ENCODE measurements around the gene HPS4.
"Not testable (repeated sequence)": the region's sequence is repeated elsewhere in the genome, so short reads cannot be mapped to it uniquely, and the experiment has no call there.

HPS4 gene

GRCh38 chr22:26439559-26439958, 44.0 kb downstream of the HPS4 start:
- no peaks in the 10 kb centered on the region for H3K79me2 ChIP-seq (ENCODE audit: insufficient read depth, low read length)
- no peak overlapping the region for H2AFZ ChIP-seq (ENCODE audit: low read depth, low read length)
- H3K36me3 ChIP-seq (ENCODE audit: insufficient read depth, low read length): 0 out of 2 replicates have a peak, but pooled peaks cover 2% of the 10 kb centered on the region
- H3K4me2 ChIP-seq (ENCODE audit: insufficient read depth, low read length): no peak overlapping the region
- no peak overlapping the region for H3K9ac ChIP-seq (ENCODE audit: low read depth, low read length)
- DNase-seq (no peak), ATAC-seq (ENCODE audit: insufficient read depth, low read depth) (no peak)
- no peaks in the 10 kb centered on the region for H3K27me3 ChIP-seq (ENCODE audit: insufficient read depth, low read length, poor library complexity)
- TF ChIP-seq CTCF (IDR thresholded peaks at IDR 0.05; ENCODE audit: borderline replicate concordance, extremely low read depth, low read length, poor library complexity, severe bottlenecking) (no peak), EZH2 (IDR thresholded peaks at IDR 0.05; ENCODE audit: borderline replicate concordance, low read depth, low read length, severe bottlenecking) (no peak)
- no peaks in the 10 kb centered on the region for H3K4me1 ChIP-seq (ENCODE audit: insufficient read depth, low read length)
- H3K4me3 ChIP-seq (ENCODE audit: low read depth in 1 of 2, low read length in 2 of 2): no peak overlapping the region
- H3K9me3 ChIP-seq (ENCODE audit: insufficient read depth, low read length, severe bottlenecking): no peaks in the 10 kb centered on the region
- no peak overlapping the region for H3K27ac ChIP-seq (ENCODE audit: low read length)
- peaks cover 3% of the 10 kb centered on the region; the same call in 1 of the 2 replicates for H4K20me1 ChIP-seq (ENCODE audit: insufficient read depth, low read length)

- H3K4me3 ChIP-seq (ENCODE audit: low read depth in 1 of 2, low read length in 2 of 2); H3K4me2 ChIP-seq (ENCODE audit: insufficient read depth, low read length); H4K20me1 ChIP-seq (ENCODE audit: insufficient read depth, low read length); H3K4me1 ChIP-seq (ENCODE audit: insufficient read depth, low read length); DNase-seq; ATAC-seq (ENCODE audit: insufficient read depth, low read depth); H3K9me3 ChIP-seq (ENCODE audit: insufficient read depth, low read length, severe bottlenecking); H3K79me2 ChIP-seq (ENCODE audit: insufficient read depth, low read length); H3K27me3 ChIP-seq (ENCODE audit: insufficient read depth, low read length, poor library complexity); H3K9ac ChIP-seq (ENCODE audit: low read depth, low read length); H3K27ac ChIP-seq (ENCODE audit: low read length); H2AFZ ChIP-seq (ENCODE audit: low read depth, low read length); H3K36me3 ChIP-seq (ENCODE audit: insufficient read depth, low read length): not testable (repeated sequence)
Measured at GRCh38 chr22:26438776-26439175, 44.8 kb downstream of the HPS4 start.

GRCh38 chr22:26437694-26438392, 45.7 kb downstream of the HPS4 start:
- H3K9me3 ChIP-seq (ENCODE audit: insufficient read depth, low read length, severe bottlenecking): no peaks in the 10 kb centered on the region
- no peak for TF ChIP-seq EZH2 (IDR thresholded peaks at IDR 0.05; ENCODE audit: borderline replicate concordance, low read depth, low read length, severe bottlenecking)
- TF ChIP-seq CTCF (IDR thresholded peaks at IDR 0.05; ENCODE audit: borderline replicate concordance, extremely low read depth, low read length, poor library complexity, severe bottlenecking): no peak
- H3K4me2 ChIP-seq (ENCODE audit: insufficient read depth, low read length): no peak overlapping the region
- H3K4me1 ChIP-seq (ENCODE audit: insufficient read depth, low read length): no peaks in the 10 kb centered on the region
- H3K27ac ChIP-seq (ENCODE audit: low read length): no peak overlapping the region
- H4K20me1 ChIP-seq (ENCODE audit: insufficient read depth, low read length): peaks cover 3% of the 10 kb centered on the region; the same call in 1 of the 2 replicates
- H2AFZ ChIP-seq (ENCODE audit: low read depth, low read length): no peak overlapping the region
- H3K4me3 ChIP-seq (ENCODE audit: low read depth in 1 of 2, low read length in 2 of 2): no peak overlapping the region
- no peaks in the 10 kb centered on the region for H3K79me2 ChIP-seq (ENCODE audit: insufficient read depth, low read length)
- no peak for ATAC-seq (ENCODE audit: insufficient read depth, low read depth)
- no peaks in the 10 kb centered on the region for H3K27me3 ChIP-seq (ENCODE audit: insufficient read depth, low read length, poor library complexity)
- H3K9ac ChIP-seq (ENCODE audit: low read depth, low read length): no peak overlapping the region
- H3K36me3 ChIP-seq (ENCODE audit: insufficient read depth, low read length): peaks cover 9% of the 10 kb centered on the region; the same call in 1 of the 2 replicates
- DNase-seq: no peak

- no peak for DNase-seq
- TF ChIP-seq CTCF (IDR thresholded peaks at IDR 0.05; ENCODE audit: borderline replicate concordance, extremely low read depth, low read length, poor library complexity, severe bottlenecking): no peak
- no peak for TF ChIP-seq EZH2 (IDR thresholded peaks at IDR 0.05; ENCODE audit: borderline replicate concordance, low read depth, low read length, severe bottlenecking)
Measured at GRCh38 chr22:26436903-26437515, 46.6 kb downstream of the HPS4 start.

More at GRCh38 chr22:26436903-26437515, 46.6 kb downstream of the HPS4 start:
- ATAC-seq (ENCODE audit: insufficient read depth, low read depth): no peak
- H3K4me1 ChIP-seq (ENCODE audit: insufficient read depth, low read length): no peaks in the 10 kb centered on the region
- H3K27me3 ChIP-seq (ENCODE audit: insufficient read depth, low read length, poor library complexity): no peaks in the 10 kb centered on the region
- 0 out of 2 replicates have a peak, but pooled peaks cover 3% of the 10 kb centered on the region for H4K20me1 ChIP-seq (ENCODE audit: insufficient read depth, low read length)
- H2AFZ ChIP-seq (ENCODE audit: low read depth, low read length): no peak overlapping the region
- no peak overlapping the region for H3K27ac ChIP-seq (ENCODE audit: low read length)
- no peaks in the 10 kb centered on the region for H3K79me2 ChIP-seq (ENCODE audit: insufficient read depth, low read length)
- no peak overlapping the region for H3K4me3 ChIP-seq (ENCODE audit: low read depth in 1 of 2, low read length in 2 of 2)
- no peak overlapping the region for H3K4me2 ChIP-seq (ENCODE audit: insufficient read depth, low read length)
- H3K36me3 ChIP-seq (ENCODE audit: insufficient read depth, low read length): peaks cover 8% of the 10 kb centered on the region; the same call in 1 of the 2 replicates
- no peak overlapping the region for H3K9ac ChIP-seq (ENCODE audit: low read depth, low read length)
- H3K9me3 ChIP-seq (ENCODE audit: insufficient read depth, low read length, severe bottlenecking): no peaks in the 10 kb centered on the region
